NCI-H1436 (cell line): Measurements from ENCODE around the gene GPC6.

ENCODE experiments used
- DNase-seq: peaks from one replicate; lab custom pipeline; 2025; lab: John Stamatoyannopoulos, UW

The GPC6 gene

DNA sequence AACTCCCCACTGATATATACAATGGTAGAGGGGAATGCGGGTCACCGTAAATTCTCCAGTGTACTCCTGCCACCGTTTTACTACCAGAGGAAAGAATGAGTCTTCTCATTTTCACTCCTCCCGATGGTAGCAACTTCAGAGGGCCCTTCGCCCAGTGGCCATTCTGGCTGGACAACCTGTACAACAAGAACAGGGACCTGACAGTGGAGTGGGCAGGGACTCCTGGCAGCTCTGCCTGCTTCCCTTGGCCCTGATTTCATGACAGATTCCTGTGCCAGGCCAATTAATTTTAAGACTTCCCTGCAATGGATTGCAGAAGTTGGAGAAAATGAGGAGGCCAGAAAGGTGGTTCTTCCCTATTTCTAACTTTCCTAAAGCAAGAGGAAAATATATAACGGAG is 148.9 kb downstream of the GPC6 start:
- no peak for DNase-seq

DNA sequence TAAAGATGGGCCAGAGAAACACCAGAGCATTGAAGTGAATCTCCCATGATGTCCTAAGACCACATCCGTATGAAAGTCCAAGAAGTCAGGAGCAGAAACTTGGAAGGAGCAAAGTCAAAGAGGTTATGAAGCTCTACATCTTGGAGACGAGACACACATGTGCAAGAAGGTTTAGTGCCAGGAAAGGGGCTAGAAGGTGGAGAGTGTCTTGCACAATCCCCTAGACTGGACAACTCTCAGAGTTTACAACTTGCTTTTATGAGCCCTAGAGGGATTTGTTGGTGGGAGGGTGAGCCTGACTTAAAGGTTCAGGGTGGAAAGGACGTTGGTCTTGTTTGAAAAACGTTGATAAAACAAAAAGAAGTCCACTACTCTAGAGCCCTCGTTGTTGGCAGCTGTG is 150.6 kb downstream of the GPC6 start:
- DNase-seq, result no peak

DNA sequence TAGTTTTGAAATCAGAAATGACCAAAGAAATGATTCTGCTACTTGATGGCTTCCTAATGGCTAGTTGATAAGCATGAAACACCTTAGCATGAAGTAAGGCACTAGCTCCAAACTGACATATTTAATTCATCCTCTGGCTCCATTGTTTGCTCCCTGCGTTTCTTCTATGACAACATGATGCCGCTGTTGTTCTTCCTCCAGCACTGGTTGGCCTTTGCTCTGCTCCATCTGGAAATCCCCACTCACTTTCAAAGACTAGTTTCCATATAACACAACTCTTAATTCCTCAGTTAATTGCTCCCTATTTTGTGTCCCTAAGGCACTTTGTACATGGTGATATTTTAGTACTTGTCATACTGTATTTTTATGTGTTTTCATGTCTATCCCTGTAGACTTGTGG is 151.6 kb downstream of the GPC6 start:
- no peak for DNase-seq

DNA sequence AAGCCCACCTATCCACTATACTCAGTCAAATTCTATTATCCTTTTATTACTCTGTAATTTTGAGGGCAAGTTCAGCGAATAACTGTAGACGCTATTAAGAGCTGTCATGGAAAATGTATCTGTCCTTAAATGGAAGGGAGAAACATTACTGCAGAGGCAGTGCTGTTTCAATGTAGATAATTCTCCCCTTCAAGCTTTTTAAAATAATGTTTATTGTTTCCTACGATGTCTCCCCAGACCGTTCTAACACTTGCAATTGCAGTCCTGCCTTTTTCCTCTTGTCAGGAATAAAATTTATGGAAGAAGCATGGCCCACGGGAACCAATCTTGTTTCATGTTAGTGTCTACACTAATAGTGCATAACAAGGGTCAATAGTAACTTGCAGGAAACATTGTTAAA is 159.5 kb downstream of the GPC6 start:
- no peak for DNase-seq

DNA sequence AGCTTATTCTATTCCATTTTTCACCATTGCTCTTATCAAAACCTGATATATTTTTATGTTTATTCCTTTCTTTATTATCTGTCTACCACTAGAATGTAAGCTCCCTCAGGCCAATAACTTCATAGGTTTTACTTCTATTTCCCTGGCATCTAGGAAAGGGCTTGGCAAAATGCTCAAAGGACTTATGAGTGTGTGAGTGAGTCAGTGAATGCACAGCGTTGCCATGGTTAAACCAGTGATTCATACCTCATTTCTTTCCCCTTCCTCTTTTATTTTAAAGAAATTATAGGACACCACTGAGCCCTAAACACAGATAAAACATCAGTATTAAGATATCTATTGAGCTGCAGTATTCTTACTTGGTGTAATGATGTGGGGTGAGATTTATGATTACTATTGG is 162.1 kb downstream of the GPC6 start:
- DNase-seq, result no peak

DNA sequence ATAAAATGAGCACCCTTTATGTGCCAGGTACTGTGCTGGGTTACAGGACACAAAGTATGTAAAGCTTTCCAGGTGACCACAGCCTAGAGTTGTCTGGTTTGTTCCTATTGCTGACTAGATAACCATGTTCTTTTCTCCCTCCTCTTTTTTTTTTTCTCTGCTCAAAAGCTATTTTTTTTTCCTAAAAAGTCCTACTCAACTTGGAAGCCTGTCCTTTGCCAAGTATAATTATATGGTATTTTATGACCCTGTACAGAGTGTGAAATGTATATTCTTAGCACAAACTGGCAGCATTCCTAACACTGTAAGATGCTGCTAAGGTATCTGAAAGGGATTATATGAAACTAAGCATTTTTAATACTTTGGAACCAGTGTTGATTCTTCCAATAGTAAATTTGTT is 171.0 kb downstream of the GPC6 start:
- no peak for DNase-seq

DNA sequence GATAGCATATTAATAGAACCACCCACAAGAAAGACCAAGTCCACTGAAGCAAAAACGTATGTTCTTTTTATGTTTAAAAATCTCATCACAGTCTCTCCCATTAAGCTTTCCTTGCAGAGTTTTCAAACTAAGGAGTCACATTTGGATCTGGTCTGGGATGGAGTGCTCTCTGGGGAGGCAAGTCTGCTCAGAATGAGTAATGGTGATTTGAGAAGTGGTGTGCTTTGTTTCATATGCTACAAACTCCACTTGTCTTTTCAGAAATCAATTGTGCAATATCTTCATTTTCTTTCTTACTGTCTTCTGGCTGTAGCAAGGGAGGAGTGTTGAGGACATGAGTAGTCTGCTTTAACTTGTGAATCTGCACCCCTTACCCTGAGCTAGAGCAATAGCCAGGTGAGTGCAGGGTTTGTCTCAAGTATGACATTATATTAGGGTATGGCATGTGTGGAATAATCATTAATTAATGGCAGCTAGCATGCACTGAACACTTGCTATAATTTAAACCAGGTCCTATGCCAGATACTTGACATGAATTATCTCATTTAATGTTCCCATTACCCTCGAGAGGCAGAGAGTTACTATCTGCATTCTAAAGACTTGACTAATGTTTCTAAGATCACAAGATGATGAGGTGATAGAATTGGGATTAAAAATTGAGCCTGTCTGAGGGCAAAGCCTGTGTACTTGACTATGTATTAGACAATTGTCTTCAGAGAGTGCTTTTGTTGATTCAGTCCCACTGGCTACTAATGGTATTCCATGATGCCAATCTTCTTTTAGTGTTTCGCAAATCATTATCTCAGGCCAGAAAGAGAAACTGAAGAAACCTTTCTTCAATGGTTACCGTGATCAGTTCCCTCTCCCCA is 171.8 kb downstream of the GPC6 start:
- no peak for DNase-seq

DNA sequence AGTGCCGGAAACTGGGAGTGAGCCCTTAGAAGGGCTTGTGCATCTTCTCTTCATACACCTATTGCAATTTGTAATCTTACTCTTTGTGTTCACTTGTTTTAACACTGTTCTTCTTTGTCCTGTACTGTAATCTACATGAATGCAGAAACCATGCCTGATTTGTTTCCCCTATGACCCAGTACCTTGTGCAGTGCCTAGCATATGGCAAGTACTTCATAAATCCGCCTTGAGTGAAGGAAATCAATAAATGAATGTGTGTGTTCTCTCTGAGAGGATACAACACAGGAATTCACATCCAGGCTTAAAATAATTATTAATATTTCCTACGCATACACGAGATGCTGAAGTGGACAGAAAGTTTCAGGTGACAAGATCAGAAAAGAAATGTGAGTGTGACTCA is 172.6 kb downstream of the GPC6 start:
- DNase-seq, result no peak

DNA sequence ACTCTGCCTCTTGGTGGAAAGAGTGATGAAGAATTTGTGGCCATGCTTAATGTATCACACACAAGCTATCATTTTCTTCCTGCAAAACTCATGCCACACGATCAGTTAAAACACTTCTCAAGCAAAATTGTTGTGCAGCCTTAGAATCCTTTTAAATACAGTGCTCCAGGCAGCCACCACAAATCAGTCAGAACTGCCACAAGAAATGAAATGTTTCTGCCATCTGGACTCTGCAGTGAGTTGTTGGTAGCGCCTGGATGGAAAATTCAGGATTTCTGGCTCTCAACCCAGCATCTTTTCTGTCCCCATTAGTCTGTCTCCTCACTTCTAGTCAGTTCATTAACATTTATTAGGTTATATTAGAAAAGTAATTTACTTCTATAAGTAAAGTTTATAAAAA is 179.5 kb downstream of the GPC6 start:
- DNase-seq, result no peak

DNA sequence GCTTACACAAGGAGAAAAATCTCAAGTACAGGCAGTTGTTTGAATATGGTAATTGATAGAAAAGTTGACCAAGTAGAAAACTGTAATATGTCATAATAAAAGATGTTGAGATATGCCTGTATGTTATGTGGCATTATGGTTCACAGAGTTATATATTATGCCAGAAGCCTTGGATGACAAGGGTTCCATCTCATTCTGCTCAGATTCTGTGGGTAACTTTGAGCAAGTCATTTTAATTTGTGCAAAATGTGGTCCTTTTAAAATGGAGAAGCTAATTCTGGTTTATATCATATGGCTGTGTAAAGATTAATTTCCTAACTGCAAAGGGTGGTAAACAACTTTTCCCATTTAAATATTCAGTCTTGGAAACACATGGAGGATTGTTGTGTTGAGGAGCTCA is 180.9 kb downstream of the GPC6 start:
- no peak for DNase-seq

DNA sequence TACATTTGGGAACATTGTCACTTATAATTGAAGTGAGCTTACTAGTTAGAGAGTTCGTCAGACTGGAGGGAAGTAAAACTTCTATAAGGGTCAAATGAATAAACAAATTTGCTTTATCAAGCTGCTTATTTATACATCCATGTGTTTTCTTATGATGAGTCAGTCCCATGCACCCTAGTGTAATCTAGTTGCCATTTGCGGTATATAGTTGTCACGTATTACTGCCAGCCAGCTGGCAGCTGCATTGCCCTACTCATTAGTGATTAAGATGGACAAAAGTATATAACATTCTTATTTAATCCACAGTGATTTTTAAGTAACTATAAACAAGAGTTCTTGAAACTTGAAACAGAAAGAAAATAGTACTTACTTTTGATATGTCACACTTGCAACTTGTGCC is 182.4 kb downstream of the GPC6 start:
- no peak for DNase-seq

DNA sequence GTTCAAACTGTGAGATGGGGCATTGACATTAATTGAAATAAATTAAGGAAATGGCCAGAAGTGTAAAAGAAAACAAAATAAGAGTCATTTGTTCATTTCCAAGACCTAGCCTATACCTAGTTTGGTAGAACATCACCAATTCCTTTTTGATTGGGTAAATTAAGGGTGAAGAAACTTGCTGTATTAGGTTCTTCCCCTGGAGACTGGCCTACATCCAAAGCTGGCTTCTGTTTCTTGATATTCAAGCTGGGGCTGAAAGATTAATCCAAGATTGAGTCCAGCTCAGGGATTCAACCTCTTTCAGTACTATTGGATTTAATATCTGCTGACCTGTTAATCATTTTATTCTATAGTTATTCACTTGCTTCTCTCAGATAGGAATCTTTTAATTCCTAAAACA is 183.2 kb downstream of the GPC6 start:
- DNase-seq, result no peak

DNA sequence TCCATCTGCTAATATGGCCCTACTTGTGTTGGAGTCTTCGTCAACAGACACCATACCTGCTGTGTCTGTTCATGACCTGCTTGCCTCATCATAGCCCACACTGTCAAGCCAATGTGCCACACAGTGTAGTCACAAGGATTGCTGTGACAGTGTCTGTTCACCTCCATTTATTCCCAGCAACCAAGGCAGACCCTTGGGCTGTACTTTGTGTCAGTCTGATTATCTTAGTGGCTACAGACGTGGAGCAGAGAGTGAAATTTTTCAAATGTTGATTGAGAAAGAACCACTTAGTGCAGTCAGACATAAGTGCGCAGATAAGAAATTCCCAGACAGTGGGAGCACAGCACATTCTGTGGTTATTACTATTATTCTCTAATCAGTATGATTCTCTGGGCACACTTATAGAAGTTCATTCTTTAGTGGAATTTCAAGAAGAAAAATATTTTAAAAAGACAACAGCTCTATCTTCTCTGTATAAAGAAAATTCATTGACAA is 184.6 kb downstream of the GPC6 start:
- no peak for DNase-seq

DNA sequence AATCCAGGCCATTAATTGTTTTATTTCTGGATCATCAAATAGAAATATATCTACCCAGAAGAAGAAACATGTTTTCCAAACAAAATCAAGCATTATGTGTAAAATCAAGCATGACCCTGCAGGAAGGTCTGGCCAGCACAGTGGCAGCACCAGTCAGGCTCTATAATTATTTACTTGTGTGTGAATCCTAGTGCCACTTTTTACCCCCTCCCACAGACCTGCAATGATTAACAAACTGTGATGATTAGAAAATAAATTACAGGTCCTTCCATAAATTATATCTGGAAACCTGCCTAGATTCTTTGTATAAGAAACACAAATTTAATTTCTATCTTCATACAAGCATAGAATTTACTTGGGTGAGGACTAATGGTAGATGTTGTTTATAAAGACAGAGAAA is 186.1 kb downstream of the GPC6 start:
- DNase-seq, result no peak

DNA sequence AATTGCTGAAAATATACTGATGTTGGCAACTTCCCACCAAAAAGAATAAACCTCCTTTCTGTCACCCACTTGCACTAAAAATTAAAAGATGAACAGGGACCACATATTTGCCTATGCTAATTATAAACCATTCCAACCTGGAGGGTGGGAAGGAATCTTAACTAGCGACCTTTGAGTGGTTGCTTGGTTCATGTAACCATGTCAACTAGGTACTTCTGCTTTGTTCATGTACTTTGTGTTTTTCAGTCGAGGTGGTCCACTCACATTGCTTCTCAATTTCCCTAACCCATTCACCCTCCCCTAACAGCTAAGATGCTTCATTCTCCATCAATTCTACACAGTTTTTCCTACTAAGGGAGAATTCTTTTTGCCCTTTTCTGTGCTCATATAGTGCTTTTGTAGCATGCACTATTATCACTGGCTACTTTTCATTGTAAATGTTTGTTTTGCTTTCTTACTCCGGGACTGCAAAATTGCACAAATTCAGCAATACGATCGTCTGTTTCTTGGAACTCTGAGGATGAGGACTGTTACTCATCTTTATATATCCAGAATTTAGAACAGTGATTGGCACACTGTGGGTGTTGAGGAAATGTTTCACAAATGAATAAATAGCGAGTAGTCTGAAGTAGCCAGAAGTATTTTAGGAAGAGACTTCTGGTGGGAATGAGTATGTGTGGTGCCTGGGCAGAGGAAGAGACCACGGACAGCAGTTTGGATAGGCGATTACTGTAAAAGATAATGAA is 187.5 kb downstream of the GPC6 start:
- DNase-seq, result no peak

DNA sequence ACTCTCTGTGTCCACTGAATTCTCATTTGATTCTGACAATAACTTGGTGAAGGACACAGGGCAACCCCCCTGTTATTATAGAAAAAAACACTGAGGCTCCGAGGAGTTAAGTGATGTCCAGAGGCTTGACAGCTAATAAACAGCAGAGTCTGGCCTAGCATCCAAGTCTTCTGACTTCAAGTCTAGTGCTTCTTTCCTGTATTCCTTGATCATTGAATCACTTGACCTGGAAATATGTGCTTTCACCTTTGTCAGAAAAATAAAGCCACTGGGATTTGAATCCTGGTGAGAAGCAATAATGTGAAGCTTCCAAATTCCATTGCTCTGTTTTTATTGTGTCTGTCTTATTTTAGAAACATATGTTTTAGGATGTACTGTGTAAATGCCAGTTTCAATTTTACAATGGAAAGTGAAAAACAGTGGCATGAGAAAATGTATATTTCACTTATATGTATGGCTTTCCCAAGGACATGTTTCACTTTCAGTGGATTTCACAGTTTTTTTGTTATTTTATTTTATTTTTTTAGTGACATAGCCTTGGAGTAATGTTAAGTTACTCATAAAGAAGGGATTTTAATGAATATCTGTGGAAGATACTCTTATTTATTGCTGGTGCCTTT is 190.2 kb downstream of the GPC6 start:
- DNase-seq, result no peak

DNA sequence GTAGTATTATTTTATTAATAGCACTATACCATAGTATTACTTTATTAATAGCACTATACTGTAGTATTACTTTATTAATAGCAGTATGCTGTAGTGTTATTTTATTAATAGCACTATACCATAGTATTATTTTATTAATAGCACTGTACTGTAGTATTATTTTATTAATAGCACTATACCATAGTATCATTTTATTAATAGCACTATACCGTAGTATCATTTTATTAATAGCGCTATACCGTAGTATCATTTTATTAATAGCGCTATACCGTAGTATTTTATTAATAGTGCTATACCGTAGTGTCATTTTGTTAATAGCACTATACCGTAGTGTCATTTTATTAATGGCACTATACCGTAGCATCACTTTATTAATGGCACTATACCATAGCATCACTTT is 191.8 kb downstream of the GPC6 start:
- DNase-seq, result no peak

DNA sequence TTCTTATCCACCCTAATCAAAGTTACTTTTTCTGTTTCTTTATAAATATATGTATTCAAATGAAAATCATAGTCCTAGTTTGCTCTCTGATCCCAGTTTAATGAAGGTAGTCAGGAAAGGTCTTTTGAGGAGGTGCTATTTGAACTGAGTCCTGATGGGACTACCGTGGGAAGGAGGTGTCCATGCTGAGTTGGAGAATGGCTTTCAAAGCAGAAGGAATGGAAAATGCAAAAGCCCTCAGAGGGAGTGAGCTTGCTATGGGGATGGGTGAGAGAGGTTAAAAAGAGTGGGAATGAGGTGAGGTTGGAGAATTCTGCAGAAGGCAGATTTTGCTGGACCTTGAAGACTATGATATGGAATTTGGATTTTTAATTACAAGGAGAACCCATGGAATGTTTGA is 193.6 kb downstream of the GPC6 start:
- no peak for DNase-seq

DNA sequence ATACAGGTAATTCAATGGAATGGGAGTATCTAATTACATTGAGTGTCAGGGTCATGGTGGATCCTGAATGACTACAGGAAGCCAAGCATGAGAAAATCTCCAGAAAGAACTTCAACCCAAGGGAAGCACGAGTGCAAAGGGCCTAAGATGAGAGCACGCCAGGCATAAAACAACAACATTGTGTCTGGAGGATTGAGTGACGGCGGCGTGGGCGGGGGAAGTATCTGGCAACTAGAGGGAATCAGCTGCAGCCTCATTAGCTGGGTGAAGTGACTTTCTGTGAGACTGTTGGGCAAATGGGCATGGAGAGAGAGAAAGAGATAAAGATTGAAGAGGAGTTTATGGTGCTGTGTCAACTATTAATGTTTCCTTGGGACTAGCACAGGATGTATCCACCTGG is 194.3 kb downstream of the GPC6 start:
- DNase-seq, result no peak

DNA sequence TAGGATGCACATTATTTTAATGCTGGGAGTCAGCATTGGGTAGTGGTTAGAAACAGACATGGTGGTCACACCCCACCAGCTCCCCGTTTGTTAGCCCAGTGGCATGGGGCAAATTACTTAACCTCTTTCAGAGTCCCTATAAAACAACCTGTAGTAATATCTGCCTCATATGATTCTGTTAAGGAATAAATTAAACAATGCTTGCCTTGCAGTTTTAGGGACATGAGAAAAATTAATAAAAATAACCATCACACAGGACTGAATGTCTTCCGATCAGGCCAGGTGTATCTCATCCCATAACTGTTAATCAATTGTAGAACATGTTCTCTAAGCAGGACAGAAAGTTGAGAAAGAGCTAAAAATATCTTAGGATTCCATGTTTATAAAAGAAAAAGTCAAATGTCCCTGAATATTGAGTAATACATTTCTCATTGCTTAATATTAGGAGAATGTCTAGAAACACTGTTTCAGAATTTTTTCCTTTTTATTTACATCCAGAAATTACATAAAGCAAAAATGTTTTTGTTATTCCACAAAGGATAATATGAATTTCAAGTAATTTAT is 196.5 kb downstream of the GPC6 start:
- no peak for DNase-seq

DNA sequence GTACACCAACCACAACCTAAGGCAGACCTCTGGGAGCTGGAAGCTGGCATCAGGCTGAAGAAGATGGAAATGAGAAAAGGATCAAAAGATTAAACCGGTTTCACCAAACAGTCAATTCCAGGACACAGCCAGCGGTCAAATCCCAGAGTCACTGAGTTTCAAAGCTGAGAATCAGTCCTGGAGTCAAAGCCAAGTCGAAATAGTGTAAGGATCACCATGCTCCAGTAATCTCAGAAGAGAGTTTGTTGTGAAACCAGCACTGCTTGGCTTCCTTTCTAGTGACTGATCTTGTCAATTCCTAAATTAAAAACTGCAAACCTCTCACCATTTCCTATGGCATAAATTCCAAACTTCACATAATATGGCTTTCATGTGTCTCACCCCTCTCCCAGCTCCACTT is 198.8 kb downstream of the GPC6 start:
- no peak for DNase-seq

DNA sequence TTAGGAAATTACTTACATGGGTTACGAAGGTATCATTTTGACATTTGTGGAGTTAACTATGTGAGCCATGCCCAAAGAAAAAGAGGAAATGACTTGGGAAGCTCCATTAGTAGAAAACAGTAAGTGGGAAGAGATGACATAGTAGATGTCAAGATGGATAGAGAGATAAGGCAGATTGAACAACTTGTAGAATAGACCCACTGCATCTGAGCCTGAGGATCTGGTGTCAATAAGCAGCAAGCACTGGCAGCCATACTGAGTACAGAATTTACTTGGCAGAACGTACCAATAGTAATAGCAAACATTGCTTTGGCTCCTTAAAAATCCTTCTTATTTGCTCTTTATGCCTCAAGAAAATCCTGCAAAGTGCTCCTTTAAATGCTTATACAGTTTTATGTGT is 203.8 kb downstream of the GPC6 start:
- DNase-seq, result no peak

DNA sequence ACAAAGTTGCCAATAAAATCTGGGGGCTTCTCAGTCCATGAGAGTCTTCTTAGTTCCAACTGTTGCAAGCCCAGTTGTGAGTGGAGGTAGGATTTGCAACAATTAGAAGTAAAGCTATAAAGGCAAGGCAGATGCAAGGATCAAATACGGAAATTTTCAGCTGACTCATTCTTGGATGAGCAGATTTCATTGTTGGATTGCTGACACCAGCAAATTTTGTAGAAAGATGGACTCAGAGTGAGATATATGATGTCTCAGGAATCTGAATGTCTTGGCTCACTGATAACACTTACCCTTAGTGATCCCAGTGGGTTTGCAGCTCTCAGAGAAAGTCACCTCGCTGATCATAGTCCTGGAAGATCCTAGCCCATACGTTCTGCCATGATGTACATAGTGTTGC is 209.0 kb downstream of the GPC6 start:
- DNase-seq, result no peak
